ENCODE data around the gene ABLIM1. TPM values are rescaled to one million over a fixed set of nuclear protein-coding genes. Genes with fewer than 3 reads are reported as not detected.

Gene ABLIM1
- polyA plus RNA-seq, 1 donor from 2014 or later: 10.1 TPM

DNA sequence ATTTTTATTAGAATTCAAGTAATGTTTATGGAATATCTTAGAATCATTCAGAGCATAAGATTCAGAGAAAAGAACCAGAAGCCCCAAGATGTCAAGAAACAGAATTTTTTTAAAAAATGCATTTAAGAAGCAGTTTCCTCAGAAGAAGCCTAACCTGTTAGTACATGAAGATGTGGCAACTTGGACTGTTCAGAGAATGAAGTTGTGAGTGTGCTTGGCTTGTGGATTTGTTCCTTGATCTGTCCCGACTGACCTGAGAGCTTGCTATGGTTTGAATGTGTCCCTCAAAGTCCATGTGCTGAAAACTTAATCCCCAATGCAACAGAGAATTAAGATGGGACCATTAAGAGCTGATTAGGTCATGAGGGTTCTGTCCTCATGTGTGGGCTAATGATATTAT lies 240.0 kb downstream of the ABLIM1 start:
- H3K27ac ChIP-seq (ENCODE audit: low read length): no peak overlapping the region
- no peak for TF ChIP-seq TAF1 (IDR thresholded peaks at IDR 0.05; ENCODE audit: low read depth)
- TF ChIP-seq EP300 (conservative IDR thresholded peaks at IDR 0.05; ENCODE audit: poor library complexity, severe bottlenecking): no peak
- no peak for TF ChIP-seq POLR2AphosphoS5 (IDR thresholded peaks at IDR 0.05)
- TF ChIP-seq SMC3 (conservative IDR thresholded peaks at IDR 0.05; ENCODE audit: poor library complexity): no peak
- TF ChIP-seq, protein P1, sequence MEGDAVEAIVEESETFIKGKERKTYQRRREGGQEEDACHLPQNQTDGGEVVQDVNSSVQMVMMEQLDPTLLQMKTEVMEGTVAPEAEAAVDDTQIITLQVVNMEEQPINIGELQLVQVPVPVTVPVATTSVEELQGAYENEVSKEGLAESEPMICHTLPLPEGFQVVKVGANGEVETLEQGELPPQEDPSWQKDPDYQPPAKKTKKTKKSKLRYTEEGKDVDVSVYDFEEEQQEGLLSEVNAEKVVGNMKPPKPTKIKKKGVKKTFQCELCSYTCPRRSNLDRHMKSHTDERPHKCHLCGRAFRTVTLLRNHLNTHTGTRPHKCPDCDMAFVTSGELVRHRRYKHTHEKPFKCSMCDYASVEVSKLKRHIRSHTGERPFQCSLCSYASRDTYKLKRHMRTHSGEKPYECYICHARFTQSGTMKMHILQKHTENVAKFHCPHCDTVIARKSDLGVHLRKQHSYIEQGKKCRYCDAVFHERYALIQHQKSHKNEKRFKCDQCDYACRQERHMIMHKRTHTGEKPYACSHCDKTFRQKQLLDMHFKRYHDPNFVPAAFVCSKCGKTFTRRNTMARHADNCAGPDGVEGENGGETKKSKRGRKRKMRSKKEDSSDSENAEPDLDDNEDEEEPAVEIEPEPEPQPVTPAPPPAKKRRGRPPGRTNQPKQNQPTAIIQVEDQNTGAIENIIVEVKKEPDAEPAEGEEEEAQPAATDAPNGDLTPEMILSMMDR (IDR thresholded peaks at IDR 0.05; ENCODE audit: poor library complexity, severe bottlenecking): no peak
- TF ChIP-seq MXI1 (conservative IDR thresholded peaks at IDR 0.05; ENCODE audit: poor library complexity, severe bottlenecking): no peak
- TF ChIP-seq RAD21 (conservative IDR thresholded peaks at IDR 0.05): no peak
- TF ChIP-seq REST (IDR thresholded peaks at IDR 0.05; ENCODE audit: borderline replicate concordance): no peak
- TF ChIP-seq EZH2 (IDR thresholded peaks at IDR 0.05; ENCODE audit: borderline replicate concordance, insufficient read depth, low read length, poor library complexity, severe bottlenecking): no peak
- no peaks in the 10 kb centered on the region for H3K79me2 ChIP-seq (replicated peaks; ENCODE audit: insufficient read depth, low read length)
- H3K27me3 ChIP-seq (ENCODE audit: insufficient read depth, low read depth, low read length): no peaks in the 10 kb centered on the region
- no peak overlapping the region for H3K4me2 ChIP-seq (ENCODE audit: low read length)
- no peaks in the 10 kb centered on the region for H3K9me2 ChIP-seq (ENCODE audit: insufficient read depth, low read length)
- H3K9ac ChIP-seq (ENCODE audit: low read length): no peak overlapping the region
- H3K4me3 ChIP-seq (ENCODE audit: low read length): no peak overlapping the region
- H3F3A ChIP-seq (ENCODE audit: insufficient read depth, low read length, poor library complexity, severe bottlenecking): no peaks in the 10 kb centered on the region
- H3K36me3 ChIP-seq (ENCODE audit: insufficient read depth, low read length): no peaks in the 10 kb centered on the region
- no peak overlapping the region for H2AFZ ChIP-seq (ENCODE audit: low read depth, low read length)
- H3K9me3 ChIP-seq (ENCODE audit: low read length): no peaks in the 10 kb centered on the region
- H4K20me1 ChIP-seq (ENCODE audit: insufficient read depth): no peaks in the 10 kb centered on the region

GRCh38 chr10:114412907-114413797 lies 244.9 kb downstream of the ABLIM1 start:
- no peaks in the 10 kb centered on the region for H3K79me2 ChIP-seq (replicated peaks; ENCODE audit: insufficient read depth, low read length)
- H3K4me2 ChIP-seq (ENCODE audit: low read length): no peak overlapping the region

More at GRCh38 chr10:114412907-114413797, 244.9 kb downstream of the ABLIM1 start:
- no peaks in the 10 kb centered on the region for H3F3A ChIP-seq (ENCODE audit: insufficient read depth, low read length, poor library complexity, severe bottlenecking)
- no peak overlapping the region for H2AFZ ChIP-seq (ENCODE audit: low read depth, low read length)
- H3K27ac ChIP-seq (ENCODE audit: low read length): no peak overlapping the region
- H3K9ac ChIP-seq (ENCODE audit: low read length): no peak overlapping the region
- H3K9me2 ChIP-seq (ENCODE audit: insufficient read depth, low read length): no peaks in the 10 kb centered on the region
- no peaks in the 10 kb centered on the region for H3K36me3 ChIP-seq (ENCODE audit: insufficient read depth, low read length)
- no peaks in the 10 kb centered on the region for H3K9me3 ChIP-seq (ENCODE audit: low read length)
- no peak overlapping the region for H3K4me3 ChIP-seq (ENCODE audit: low read length)
- no peaks in the 10 kb centered on the region for H3K27me3 ChIP-seq (ENCODE audit: insufficient read depth, low read depth, low read length)
- no peaks in the 10 kb centered on the region for H4K20me1 ChIP-seq (ENCODE audit: insufficient read depth)
- TF ChIP-seq TAF1 (IDR thresholded peaks at IDR 0.05; ENCODE audit: low read depth): no peak
- TF ChIP-seq, protein P1 (IDR thresholded peaks at IDR 0.05; ENCODE audit: poor library complexity, severe bottlenecking): no peak
